Measurements from ENCODE around the gene RIMBP2. TPM values are rescaled to one million over a fixed set of nuclear protein-coding genes. Genes with fewer than 3 reads are reported as not detected.

Gene RIMBP2
- total RNA-seq, 1 experiment from 2014 or later = 0.95 TPM

GRCh38 chr12:130708648-130709047 is 7.5 kb downstream of the RIMBP2 start:
- H3K27me3 ChIP-seq (replicated peaks; ENCODE audit: insufficient read depth, low read depth, low read length, poor library complexity) = peaks cover 3% of the 10 kb centered on the region
- H3K36me3 ChIP-seq (ENCODE audit: insufficient read depth, low read length, poor library complexity, severe bottlenecking) = no peaks in the 10 kb centered on the region
- TF ChIP-seq EZH2 (IDR thresholded peaks at IDR 0.05; ENCODE audit: borderline replicate concordance, low read depth, low read length, poor library complexity, severe bottlenecking) (no peak), CTCF (conservative IDR thresholded peaks at IDR 0.05; ENCODE audit: low read depth, low read length) (no peak)
- DNase-seq (ENCODE audit: low spot score) = no peak
- intact Hi-C loops (cut with micrococcal nuclease; ENCODE audit: unreplicated experiment) = no loop called here
- no peaks in the 10 kb centered on the region for H3K4me1 ChIP-seq (ENCODE audit: insufficient read depth, low read length, poor library complexity, severe bottlenecking)
- H3K27ac ChIP-seq (ENCODE audit: low read depth, low read length, poor library complexity, severe bottlenecking) = no peak overlapping the region
- no TSS peak for BruUV-seq (replicated peaks)
- H3K9me3 ChIP-seq (ENCODE audit: low read depth, low read length, poor library complexity, severe bottlenecking) = no peaks in the 10 kb centered on the region
- H3K4me3 ChIP-seq (ENCODE audit: low read depth, low read length, poor library complexity, severe bottlenecking) = no peak overlapping the region
- ChIA-PET POLR2A (ENCODE audit: low non-redundant PET) (no interaction called here), CTCF (no interaction called here)

- no peak for TF ChIP-seq CTCF (conservative IDR thresholded peaks at IDR 0.05; ENCODE audit: low read depth, low read length)
- no peak for TF ChIP-seq EZH2 (IDR thresholded peaks at IDR 0.05; ENCODE audit: borderline replicate concordance, low read depth, low read length, poor library complexity, severe bottlenecking)
- ChIA-PET CTCF (no interaction called here), POLR2A (ENCODE audit: low non-redundant PET) (no interaction called here)
- intact Hi-C loops (cut with micrococcal nuclease; ENCODE audit: unreplicated experiment) = no loop called here
- no peaks in the 10 kb centered on the region for H3K4me1 ChIP-seq (ENCODE audit: insufficient read depth, low read length, poor library complexity, severe bottlenecking)
- H3K36me3 ChIP-seq (ENCODE audit: insufficient read depth, low read length, poor library complexity, severe bottlenecking) = no peaks in the 10 kb centered on the region
- no peak overlapping the region for H3K4me3 ChIP-seq (ENCODE audit: low read depth, low read length, poor library complexity, severe bottlenecking)
- BruUV-seq (replicated peaks) = no TSS peak
- H3K27ac ChIP-seq (ENCODE audit: low read depth, low read length, poor library complexity, severe bottlenecking) = no peak overlapping the region
- DNase-seq (ENCODE audit: low spot score) = no peak
- H3K9me3 ChIP-seq (ENCODE audit: low read depth, low read length, poor library complexity, severe bottlenecking) = no peaks in the 10 kb centered on the region
- H3K27me3 ChIP-seq (replicated peaks; ENCODE audit: insufficient read depth, low read depth, low read length, poor library complexity) = no peaks in the 10 kb centered on the region
Observed at GRCh38 chr12:130707571-130707891, 8.6 kb downstream of the RIMBP2 start.

DNA sequence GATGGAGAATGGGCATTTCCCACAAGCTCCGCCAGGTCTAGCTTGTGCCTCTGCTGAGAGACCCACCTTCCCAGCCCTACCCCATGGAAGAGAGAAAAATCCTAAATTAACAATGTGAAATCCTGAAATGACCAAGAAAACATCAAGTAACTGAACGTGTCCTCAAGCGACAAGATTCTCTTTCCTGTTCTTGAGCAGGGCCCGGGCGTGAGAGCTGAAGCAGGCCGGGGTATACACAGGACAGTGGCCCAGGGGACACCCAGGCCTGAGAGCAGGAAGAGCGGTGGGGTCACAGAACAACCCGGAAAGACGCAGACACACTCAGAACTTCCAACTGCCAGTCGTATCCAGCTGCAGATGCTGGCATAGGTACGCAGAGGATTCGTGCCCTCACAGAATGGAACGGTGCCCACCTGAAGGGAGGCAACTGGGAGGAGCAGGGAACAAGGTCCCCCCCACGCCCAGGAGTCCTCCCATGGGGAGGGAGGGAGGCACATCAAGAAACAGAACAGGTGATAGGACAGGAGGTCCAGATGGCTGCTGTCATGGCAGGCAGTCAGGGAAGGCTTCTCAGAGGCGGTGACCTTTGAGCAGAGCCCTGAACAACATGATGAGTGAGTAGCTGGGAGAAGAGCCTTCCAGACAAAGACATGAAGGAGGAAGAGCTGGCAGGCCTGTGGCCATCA is 9.1 kb downstream of the RIMBP2 start:
- intact Hi-C loops (cut with micrococcal nuclease; ENCODE audit: unreplicated experiment) = no loop called here
- H3K36me3 ChIP-seq (ENCODE audit: insufficient read depth, low read length, poor library complexity, severe bottlenecking) = no peaks in the 10 kb centered on the region
- H3K4me3 ChIP-seq (ENCODE audit: low read depth, low read length, poor library complexity, severe bottlenecking) = no peak overlapping the region
- no peak overlapping the region for H3K27ac ChIP-seq (ENCODE audit: low read depth, low read length, poor library complexity, severe bottlenecking)
- H3K4me1 ChIP-seq (ENCODE audit: insufficient read depth, low read length, poor library complexity, severe bottlenecking) = no peaks in the 10 kb centered on the region
- POLR2A ChIA-PET (ENCODE audit: low non-redundant PET) = no interaction called here
- H3K27me3 ChIP-seq (replicated peaks; ENCODE audit: insufficient read depth, low read depth, low read length, poor library complexity) = no peaks in the 10 kb centered on the region
- no TSS peak for BruUV-seq (replicated peaks)
- TF ChIP-seq CTCF (conservative IDR thresholded peaks at IDR 0.05; ENCODE audit: low read depth, low read length) (no peak), EZH2 (IDR thresholded peaks at IDR 0.05; ENCODE audit: borderline replicate concordance, low read depth, low read length, poor library complexity, severe bottlenecking) (no peak)
- DNase-seq (ENCODE audit: low spot score) = no peak
- no peaks in the 10 kb centered on the region for H3K9me3 ChIP-seq (ENCODE audit: low read depth, low read length, poor library complexity, severe bottlenecking)
- CTCF ChIA-PET = no interaction called here
